AG04450 (cell line): ENCODE data around the gene GRB7. TPM values are rescaled to one million over a fixed set of nuclear protein-coding genes. Genes with fewer than 3 reads are reported as not detected.

Source experiments
- CTCF ChIA-PET: fragments of 300-600, 350-600 bp; formaldehyde crosslinking; extraction: SDS; loops from one replicate; lab custom pipeline; 2022; ENCODE audit warnings: antibody characterized with exemption, inconsistent platforms; lab: Charles Lee
- POLR2A ChIA-PET: fragments of 350-600 bp; formaldehyde crosslinking; extraction: SDS; loops from one replicate; lab custom pipeline; 2021; ENCODE audit warnings: antibody characterized with exemption, inconsistent platforms; lab: Yijun Ruan, JAX
- DNase-seq: peaks from one replicate; pipeline ENCODE4 v3.0.0-alpha.2; 2011; ENCODE audit warnings: low read depth, low spot score
- H3K27ac ChIP-seq: one replicate; pipeline ENCODE4 v1.5.1; 2012; ENCODE audit warnings: low read depth, low read length, control low read depth
- H3K27me3 ChIP-seq: one replicate; pipeline ENCODE4 v1.6.0; 2012; ENCODE audit warnings: low read length; ENCODE audit not compliant: control insufficient read depth, insufficient read depth
- H3K4me3 ChIP-seq: 2 replicates; pipeline ENCODE4 v1.5.1; 2011; ENCODE audit warnings: mild to moderate bottlenecking, low read depth, low read length, control low read depth
- H3K9me3 ChIP-seq: 2 replicates; pipeline ENCODE4 v1.5.1; 2012; ENCODE audit warnings: low read length; ENCODE audit not compliant: control insufficient read depth, insufficient read depth
- polyA plus RNA-seq: library from polyadenylated mRNA; depleted of rRNA; stranded (reverse); fragments of >200 nt; gene quantifications from 2 replicates; pipeline ENCODE4 v1.2.3, GENCODE V29; 2011
- TF ChIP-seq, protein P1 (sequence below): IDR thresholded peaks from 2 replicates; pipeline ENCODE4 v1.5.1; 2011; ENCODE audit warnings: low read depth, low read length, control low read depth, inconsistent platforms

GRB7 gene
- polyA plus RNA-seq, 1 experiment: 0.05 TPM

DNA sequence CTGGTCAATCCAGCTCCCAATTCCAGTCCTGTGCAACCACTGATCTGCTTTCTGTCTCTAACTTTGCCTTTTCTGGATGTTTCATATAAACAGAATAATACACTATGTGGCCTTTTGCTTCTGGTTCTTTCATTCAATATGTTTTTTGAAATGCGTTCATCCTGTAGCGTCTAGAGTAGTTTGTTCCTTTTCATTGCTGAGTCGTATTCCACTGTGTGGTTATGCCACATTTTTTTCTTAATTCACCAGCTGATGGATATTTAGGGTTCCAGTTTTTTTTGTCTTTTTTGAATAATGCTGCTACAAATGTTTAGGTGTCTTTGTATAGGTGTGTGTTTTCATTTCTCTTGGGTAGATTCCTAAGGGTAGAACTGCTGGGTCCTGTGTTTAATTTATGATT is 5.2 kb upstream of the GRB7 start:
- ChIA-PET POLR2A (no interaction called here), CTCF (interaction anchor here (1.1 to 1.7 kb wide), 2 partner anchors 109 to 111 kb away, joined by 3 to 8 read pairs; no protein-coding TSS in a partner anchor)
- TF ChIP-seq, protein P1, sequence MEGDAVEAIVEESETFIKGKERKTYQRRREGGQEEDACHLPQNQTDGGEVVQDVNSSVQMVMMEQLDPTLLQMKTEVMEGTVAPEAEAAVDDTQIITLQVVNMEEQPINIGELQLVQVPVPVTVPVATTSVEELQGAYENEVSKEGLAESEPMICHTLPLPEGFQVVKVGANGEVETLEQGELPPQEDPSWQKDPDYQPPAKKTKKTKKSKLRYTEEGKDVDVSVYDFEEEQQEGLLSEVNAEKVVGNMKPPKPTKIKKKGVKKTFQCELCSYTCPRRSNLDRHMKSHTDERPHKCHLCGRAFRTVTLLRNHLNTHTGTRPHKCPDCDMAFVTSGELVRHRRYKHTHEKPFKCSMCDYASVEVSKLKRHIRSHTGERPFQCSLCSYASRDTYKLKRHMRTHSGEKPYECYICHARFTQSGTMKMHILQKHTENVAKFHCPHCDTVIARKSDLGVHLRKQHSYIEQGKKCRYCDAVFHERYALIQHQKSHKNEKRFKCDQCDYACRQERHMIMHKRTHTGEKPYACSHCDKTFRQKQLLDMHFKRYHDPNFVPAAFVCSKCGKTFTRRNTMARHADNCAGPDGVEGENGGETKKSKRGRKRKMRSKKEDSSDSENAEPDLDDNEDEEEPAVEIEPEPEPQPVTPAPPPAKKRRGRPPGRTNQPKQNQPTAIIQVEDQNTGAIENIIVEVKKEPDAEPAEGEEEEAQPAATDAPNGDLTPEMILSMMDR: no peak

GRCh38 chr17:39735882-39736281 is 1.9 kb upstream of the GRB7 start:
- Histone ChIP-seq H3K4me3 (no peak overlapping the region), H3K27me3 (peaks cover 25% of the 10 kb centered on the region), H3K9me3 (no peaks in the 10 kb centered on the region; the same call in 1 of the 2 replicates), H3K27ac (no peak overlapping the region)
- no peak for DNase-seq
- POLR2A ChIA-PET: no interaction called here
- TF ChIP-seq, protein P1: no peak
- CTCF ChIA-PET: interaction anchor here (1.0 to 1.3 kb wide), 2 partner anchors 114 to 222 kb away, joined by 3 to 4 read pairs; no protein-coding TSS in a partner anchor

More for the DNA sequence above, 5.2 kb upstream of the GRB7 start:
- Histone ChIP-seq H3K4me3 (no peak overlapping the region), H3K27ac (no peak overlapping the region), H3K27me3 (peaks cover 12% of the 10 kb centered on the region), H3K9me3 (no peaks in the 10 kb centered on the region; the same call in 1 of the 2 replicates)
- DNase-seq: no peak

- TF ChIP-seq, protein P1: no peak
- DNase-seq: no peak
- ChIA-PET CTCF (interaction anchor here (1.0 to 1.3 kb wide), 2 partner anchors 115 to 222 kb away, joined by 3 to 4 read pairs; no protein-coding TSS in a partner anchor), POLR2A (no interaction called here)
- Histone ChIP-seq H3K27me3 (peaks cover 25% of the 10 kb centered on the region), H3K9me3 (no peaks in the 10 kb centered on the region; the same call in 1 of the 2 replicates), H3K27ac (no peak overlapping the region), H3K4me3 (no peak overlapping the region)
Observed at GRCh38 chr17:39736319-39737165, 1.2 kb upstream of the GRB7 start.

DNA sequence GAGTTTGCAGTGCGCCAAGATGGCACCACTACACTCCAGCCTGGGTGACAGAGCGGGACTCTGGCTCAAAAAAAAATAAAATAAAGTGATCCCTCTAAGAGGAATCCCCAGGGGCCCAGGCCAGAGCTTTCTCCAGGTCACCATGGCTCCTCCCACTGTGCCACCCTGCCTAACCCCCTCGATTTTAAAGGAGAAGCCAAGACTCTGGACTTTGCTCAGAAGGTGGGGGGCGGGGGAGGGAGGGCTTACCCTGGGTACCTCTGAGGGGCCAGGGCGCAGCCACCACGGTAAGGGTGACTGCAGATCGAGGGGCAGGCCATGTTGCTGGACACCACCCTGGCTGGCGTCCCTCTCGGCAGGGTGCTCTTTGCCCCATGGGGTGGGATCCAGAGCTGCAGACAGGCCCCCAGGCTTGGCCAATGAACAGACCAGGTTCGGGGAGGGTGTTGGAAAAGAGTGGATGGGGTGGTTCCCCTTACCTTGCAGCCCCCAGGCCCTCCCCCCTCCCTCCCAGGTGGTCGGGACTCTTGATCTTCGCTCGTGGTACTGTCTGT is 455 bp upstream of the GRB7 start:
- Histone ChIP-seq H3K9me3 (no peaks in the 10 kb centered on the region; the same call in 1 of the 2 replicates), H3K4me3 (no peak overlapping the region), H3K27me3 (peaks cover 29% of the 10 kb centered on the region), H3K27ac (no peak overlapping the region)
- ChIA-PET CTCF (interaction anchor here (1.3 kb wide), 1 partner anchor 115 kb away, joined by 3 read pairs; no protein-coding TSS in a partner anchor), POLR2A (no interaction called here)
- DNase-seq: no peak
- TF ChIP-seq, protein P1: no peak

DNA sequence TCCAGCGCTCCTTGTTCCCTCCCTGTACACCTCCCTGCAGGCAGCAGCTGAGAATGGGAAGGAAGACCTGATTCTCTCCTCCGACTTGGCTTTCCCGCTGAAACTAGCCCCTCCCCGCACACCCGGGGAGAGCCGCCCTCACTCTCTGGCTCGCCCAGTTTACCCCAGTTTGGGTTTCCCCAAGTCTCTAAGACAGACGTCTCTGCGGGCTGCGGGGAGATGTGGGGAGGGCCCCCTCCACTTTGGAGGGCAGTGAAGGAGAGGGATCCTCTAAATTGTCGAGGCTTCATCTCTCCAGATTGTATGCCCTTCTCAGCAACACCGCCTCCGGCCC is 797 bp downstream of the GRB7 start:
- POLR2A ChIA-PET: no interaction called here
- Histone ChIP-seq H3K9me3 (no peaks in the 10 kb centered on the region; the same call in 1 of the 2 replicates), H3K27ac (no peak overlapping the region), H3K4me3 (no peak overlapping the region), H3K27me3 (peaks cover 29% of the 10 kb centered on the region)
- DNase-seq: no peak
- CTCF ChIA-PET: no interaction called here
- TF ChIP-seq, protein P1: no peak
